BJ (cell line): Measurements from ENCODE around the gene CTCF. TPM values are rescaled to one million over a fixed set of nuclear protein-coding genes. Genes with fewer than 3 reads are reported as not detected.

Experiments
- CTCF ChIA-PET: fragments of 350-600 bp; formaldehyde crosslinking; extraction: SDS; loops from one replicate; lab custom pipeline; 2021; ENCODE audit warnings: antibody characterized with exemption, inconsistent platforms; lab: Yijun Ruan, JAX
- POLR2A ChIA-PET: fragments of 300-600 bp; sonication (Branson Sonifier 250); formaldehyde crosslinking; extraction: SDS; loops from one replicate; lab custom pipeline; 2021; ENCODE audit warnings: antibody characterized with exemption; lab: Charles Lee
- DNase-seq: peaks from one replicate; pipeline ENCODE4 v3.0.0-alpha.2; 2011; ENCODE audit warnings: low read depth
- H3K27me3 ChIP-seq: 2 replicates; pipeline ENCODE4 v1.6.0; 2011; ENCODE audit warnings: low read length; ENCODE audit not compliant: control insufficient read depth, insufficient read depth
- H3K36me3 ChIP-seq: 2 replicates; pipeline ENCODE4 v1.5.1; 2011; ENCODE audit warnings: low read length; ENCODE audit not compliant: control insufficient read depth, insufficient read depth
- H3K4me3 ChIP-seq: 2 replicates; pipeline ENCODE4 v1.5.1; 2011; ENCODE audit warnings: low read depth, mild to moderate bottlenecking, control low read depth, low read length
- CTCF ChIP-seq: IDR thresholded peaks from 2 replicates; pipeline ENCODE4 v1.5.1; 2011; ENCODE audit warnings: low read depth, mild to moderate bottlenecking, control low read depth, inconsistent platforms, low read length, moderate library complexity; ENCODE audit not compliant: insufficient read depth
- polyA plus RNA-seq: library from polyadenylated mRNA; depleted of rRNA; stranded (reverse); fragments of >200 nt; gene quantifications from 2 replicates; pipeline ENCODE4 v1.2.3, GENCODE V29; 2011

The CTCF gene
- polyA plus RNA-seq, 1 experiment: 20.9 TPM

DNA sequence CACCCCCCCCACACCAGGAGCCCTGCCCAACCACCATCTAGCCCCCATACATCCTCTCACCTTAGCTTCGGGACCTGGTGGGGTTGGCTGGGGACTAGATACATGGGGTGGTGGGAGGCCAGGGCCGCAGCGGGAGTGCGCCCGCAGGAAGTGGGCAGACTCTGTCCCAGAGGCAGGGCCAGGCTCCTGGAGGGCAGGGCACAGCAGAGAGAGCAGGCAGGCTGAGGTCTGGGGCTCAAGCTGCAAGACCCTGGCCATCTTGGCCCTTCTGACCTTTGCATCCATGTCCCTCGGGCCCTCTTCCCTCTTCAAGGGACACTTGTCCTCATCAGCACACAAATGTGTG is 101.5 kb downstream of the CTCF start:
- CTCF ChIA-PET: interaction anchor here (0.8 to 12.1 kb wide), 5 partner anchors 9 to 143 kb away, joined by 4 to 208 read pairs (median 6); partner anchors contain the start of gene CTCF
- H3K36me3 ChIP-seq: peaks cover 8% of the 10 kb centered on the region
- TF ChIP-seq CTCF: no peak
- H3K4me3 ChIP-seq: no peak overlapping the region
- POLR2A ChIA-PET: no interaction called here
- no peak for DNase-seq
- no peaks in the 10 kb centered on the region for H3K27me3 ChIP-seq

GRCh38 chr16:67664258-67664657 is 101.9 kb downstream of the CTCF start:
- no peak for DNase-seq
- H3K36me3 ChIP-seq: peaks cover 8% of the 10 kb centered on the region
- no peak for TF ChIP-seq CTCF
- ChIA-PET CTCF (interaction anchor here (0.8 to 12.1 kb wide), 5 partner anchors 8 to 143 kb away, joined by 3 to 208 read pairs (median 5); partner anchors contain the start of gene CTCF), POLR2A (no interaction called here)
- no peaks in the 10 kb centered on the region for H3K27me3 ChIP-seq
- no peak overlapping the region for H3K4me3 ChIP-seq

DNA sequence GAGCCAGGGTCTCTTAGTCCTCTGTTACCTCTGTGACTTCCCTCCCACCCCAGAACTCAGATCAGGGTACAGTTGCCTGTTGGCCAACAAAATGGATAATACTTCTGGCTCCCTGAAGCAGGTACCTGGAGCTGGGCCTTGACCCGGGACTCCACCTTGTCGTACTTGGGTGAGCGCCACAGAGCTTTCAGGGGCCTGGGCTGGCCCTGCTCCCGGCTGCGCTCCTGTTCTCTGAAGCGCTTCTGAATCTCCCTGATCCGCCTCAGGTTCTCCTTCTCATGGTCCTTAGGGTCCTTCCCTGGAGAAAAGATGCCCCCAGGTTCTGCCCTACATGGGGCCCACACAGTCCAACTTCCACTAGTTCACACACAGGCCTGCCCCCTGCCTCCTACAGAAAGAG is 102.5 kb downstream of the CTCF start:
- CTCF ChIA-PET: interaction anchor here (0.8 to 12.1 kb wide), 4 partner anchors 13 to 261 kb away, joined by 3 to 208 read pairs (median 4); partner anchors contain the start of gene CTCF
- no peak for DNase-seq
- no peaks in the 10 kb centered on the region for H3K27me3 ChIP-seq

DNA sequence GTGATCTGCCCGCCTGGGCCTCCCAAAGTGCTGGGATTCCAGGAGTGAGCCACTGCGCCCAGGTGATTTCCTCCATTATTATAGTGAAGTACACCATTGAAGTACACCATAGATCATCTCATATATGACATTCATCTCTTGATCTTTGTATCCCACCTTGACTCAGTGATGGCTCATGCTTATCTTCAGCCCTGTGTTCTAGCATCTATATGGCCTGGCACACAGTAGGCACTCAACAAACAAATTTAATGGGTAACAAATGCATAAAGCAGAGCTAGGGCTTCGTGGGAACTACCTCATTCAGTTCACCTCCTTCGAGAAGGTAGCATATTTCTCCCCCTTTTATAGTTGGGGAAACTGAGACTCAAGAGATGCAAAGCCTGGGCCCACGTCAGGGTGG is 103.3 kb downstream of the CTCF start:
- ChIA-PET CTCF (interaction anchor here (0.6 to 12.1 kb wide), 12 partner anchors 9 to 261 kb away, joined by 3 to 208 read pairs (median 4); partner anchors contain the start of genes ATP6V0D1, CTCF, RANBP10 and TSNAXIP1), POLR2A (no interaction called here)
- no peaks in the 10 kb centered on the region for H3K27me3 ChIP-seq
- DNase-seq: no peak
- H3K4me3 ChIP-seq: peak overlapping the region; percentile 66
- TF ChIP-seq CTCF: no peak
- peaks cover 8% of the 10 kb centered on the region for H3K36me3 ChIP-seq

More for the DNA sequence above, 102.5 kb downstream of the CTCF start:
- Histone ChIP-seq H3K4me3 (no peak overlapping the region), H3K36me3 (peaks cover 8% of the 10 kb centered on the region)
- no peak for TF ChIP-seq CTCF
- POLR2A ChIA-PET: no interaction called here

GRCh38 chr16:67666032-67666551 is 103.8 kb downstream of the CTCF start:
- ChIA-PET POLR2A (interaction anchor here (0.8 kb wide), 1 partner anchor 210 kb away, joined by 3 read pairs; no protein-coding TSS in a partner anchor), CTCF (interaction anchor here (0.6 to 12.1 kb wide), 15 partner anchors 9 to 185 kb away, joined by 3 to 208 read pairs (median 7); partner anchors contain the start of genes ATP6V0D1, CTCF, RANBP10 and TSNAXIP1)
- DNase-seq: no peak
- Histone ChIP-seq H3K4me3 (peak overlapping the region; percentile 66), H3K36me3 (peaks cover 8% of the 10 kb centered on the region), H3K27me3 (no peaks in the 10 kb centered on the region)
- 0 out of 2 replicates have a peak, but pooled peaks have one; percentile 3 for TF ChIP-seq CTCF
